ENCODE data around the gene PPM1M.
"Not testable (repeated sequence)": the region's sequence is repeated elsewhere in the genome, so short reads cannot be mapped to it uniquely, and the experiment has no call there.

The PPM1M gene

GRCh38 chr3:52259448-52259847 is 13.9 kb downstream of the PPM1M start:
- no peak overlapping the region for H3K4me3 ChIP-seq (ENCODE audit: low read length)
- DNase-seq (ENCODE audit: low read depth, low spot score): no peak

- no peak overlapping the region for H3K4me3 ChIP-seq (ENCODE audit: low read length)
- no peak for DNase-seq (ENCODE audit: low read depth, low spot score)
Observed at GRCh38 chr3:52262447-52262846, 16.9 kb downstream of the PPM1M start.

- no peak overlapping the region for H3K4me3 ChIP-seq (ENCODE audit: low read length)
- no peak for DNase-seq (ENCODE audit: low read depth, low spot score)
Observed at GRCh38 chr3:52265387-52265786, 19.8 kb downstream of the PPM1M start.

- DNase-seq (ENCODE audit: low read depth, low spot score): no peak
Observed at GRCh38 chr3:52268036-52268435, 22.5 kb downstream of the PPM1M start.

GRCh38 chr3:52269776-52270175 is 24.2 kb downstream of the PPM1M start:
- H3K4me3 ChIP-seq (ENCODE audit: low read length): no peak overlapping the region
- no peak for DNase-seq (ENCODE audit: low read depth, low spot score)

More at GRCh38 chr3:52268036-52268435, 22.5 kb downstream of the PPM1M start:
- no peak overlapping the region for H3K4me3 ChIP-seq (ENCODE audit: low read length)

- DNase-seq (ENCODE audit: low read depth, low spot score): no peak
Observed at GRCh38 chr3:52270252-52270754, 24.7 kb downstream of the PPM1M start.

GRCh38 chr3:52272172-52272571 is 26.6 kb downstream of the PPM1M start:
- DNase-seq (ENCODE audit: low read depth, low spot score); H3K4me3 ChIP-seq (ENCODE audit: low read length): not testable (repeated sequence)

More at GRCh38 chr3:52270252-52270754, 24.7 kb downstream of the PPM1M start:
- H3K4me3 ChIP-seq (ENCODE audit: low read length): no peak overlapping the region

GRCh38 chr3:52272831-52273230 is 27.3 kb downstream of the PPM1M start:
- DNase-seq (ENCODE audit: low read depth, low spot score): no peak
- H3K4me3 ChIP-seq (ENCODE audit: low read length): no peak overlapping the region

GRCh38 chr3:52274781-52275180 is 29.2 kb downstream of the PPM1M start:
- not testable (repeated sequence) for DNase-seq (ENCODE audit: low read depth, low spot score); H3K4me3 ChIP-seq (ENCODE audit: low read length)

GRCh38 chr3:52277071-52277964 is 31.8 kb downstream of the PPM1M start:
- peak overlapping the region; percentile 94 for H3K4me3 ChIP-seq (ENCODE audit: low read length)
- no peak for DNase-seq (ENCODE audit: low read depth, low spot score)

- DNase-seq (ENCODE audit: low read depth, low spot score): no peak
- peak overlapping the region; percentile 94 for H3K4me3 ChIP-seq (ENCODE audit: low read length)
Observed at GRCh38 chr3:52277972-52278509, 32.5 kb downstream of the PPM1M start.

GRCh38 chr3:52278510-52279069 is 33.0 kb downstream of the PPM1M start, which contains the start of gene WDR82:
Gene WDR82, minus strand, starts transcription at chr3:52278649. Its CDS starts 288 bp downstream, at chr3:52278361.
- DNase-seq (ENCODE audit: low read depth, low spot score): peak; percentile 84
- H3K4me3 ChIP-seq (ENCODE audit: low read length): peak within 1 kb of the TSS; percentile 94

GRCh38 chr3:52279596-52279995 is 34.0 kb downstream of the PPM1M start:
- DNase-seq (ENCODE audit: low read depth, low spot score): no peak
- H3K4me3 ChIP-seq (ENCODE audit: low read length): no peak overlapping the region

GRCh38 chr3:52280050-52280461 is 34.5 kb downstream of the PPM1M start:
- no peak for DNase-seq (ENCODE audit: low read depth, low spot score)
- H3K4me3 ChIP-seq (ENCODE audit: low read length): no peak overlapping the region

- peak; percentile 82 for DNase-seq (ENCODE audit: low read depth, low spot score)
- H3K4me3 ChIP-seq (ENCODE audit: low read length): peak overlapping the region; percentile 15
Observed at GRCh38 chr3:52281981-52282801, 36.6 kb downstream of the PPM1M start.

- DNase-seq (ENCODE audit: low read depth, low spot score): no peak
Observed at GRCh38 chr3:52283306-52283705, 37.7 kb downstream of the PPM1M start.

GRCh38 chr3:52284051-52284450 is 38.5 kb downstream of the PPM1M start:
- not testable (repeated sequence) for H3K4me3 ChIP-seq (ENCODE audit: low read length); DNase-seq (ENCODE audit: low read depth, low spot score)

More at GRCh38 chr3:52283306-52283705, 37.7 kb downstream of the PPM1M start:
- H3K4me3 ChIP-seq (ENCODE audit: low read length): no peak overlapping the region

GRCh38 chr3:52286777-52287110 is 41.2 kb downstream of the PPM1M start:
- H3K4me3 ChIP-seq (ENCODE audit: low read length): peak overlapping the region; percentile 89
- no peak for DNase-seq (ENCODE audit: low read depth, low spot score)

- H3K4me3 ChIP-seq (ENCODE audit: low read length): peak overlapping the region; percentile 89
- no peak for DNase-seq (ENCODE audit: low read depth, low spot score)
Observed at GRCh38 chr3:52288674-52289073, 43.1 kb downstream of the PPM1M start.
